ENCODE results near the gene WDR75.

WDR75 gene

GRCh38 chr2:189441709-189442074, 418 bp downstream of the WDR75 start:
- DNase-seq = no peak

DNA sequence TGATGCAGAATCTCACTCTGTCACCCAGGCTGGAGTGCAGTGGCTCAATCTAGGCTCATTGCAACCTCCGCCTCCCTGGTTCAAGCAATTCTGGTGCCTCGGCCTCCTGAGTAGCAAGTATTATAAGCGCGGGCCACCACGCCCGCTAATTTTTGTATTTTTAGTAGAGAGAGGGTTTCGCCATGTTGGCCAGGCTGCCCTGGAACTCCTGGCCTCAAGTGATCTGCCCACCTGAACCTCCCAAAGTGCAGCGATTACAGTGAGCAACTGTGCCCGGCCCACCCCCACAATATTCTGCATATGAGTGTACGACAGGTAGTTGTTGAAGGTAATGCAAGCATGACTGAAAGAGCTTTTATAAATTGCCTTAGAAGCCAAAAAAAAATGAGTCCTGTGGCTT, 1.2 kb downstream of the WDR75 start:
- Histone ChIP-seq H4K20me1 (ENCODE audit: insufficient read depth, low read length) (peaks cover 20% of the 10 kb centered on the region; the same call in 1 of the 2 replicates), H3K27ac (ENCODE audit: low read length) (no peak overlapping the region), H3K9ac (ENCODE audit: low read depth, low read length) (peak overlapping the region; percentile 77), H3K9me3 (ENCODE audit: insufficient read depth, low read length, severe bottlenecking) (no peaks in the 10 kb centered on the region), H3K79me2 (ENCODE audit: insufficient read depth, low read length) (peaks cover 62% of the 10 kb centered on the region), H2AFZ (ENCODE audit: low read depth, low read length) (no peak overlapping the region), H3K4me1 (ENCODE audit: insufficient read depth, low read length) (peaks cover 39% of the 10 kb centered on the region), H3K27me3 (ENCODE audit: insufficient read depth, low read length, poor library complexity) (no peaks in the 10 kb centered on the region), H3K36me3 (ENCODE audit: insufficient read depth, low read length) (peaks cover 20% of the 10 kb centered on the region; the same call in 1 of the 2 replicates), H3K4me2 (ENCODE audit: insufficient read depth, low read length) (peak overlapping the region; percentile 71), H3K4me3 (ENCODE audit: low read depth in 1 of 2, low read length in 2 of 2) (peak overlapping the region in 1 of 2 experiments; percentile 80; a peak in 2 of 4 replicates)
- TF ChIP-seq CTCF (IDR thresholded peaks at IDR 0.05; ENCODE audit: borderline replicate concordance, extremely low read depth, low read length, poor library complexity, severe bottlenecking) = no peak
- TF ChIP-seq EZH2 (IDR thresholded peaks at IDR 0.05; ENCODE audit: borderline replicate concordance, low read depth, low read length, severe bottlenecking) = no peak
- ATAC-seq (ENCODE audit: insufficient read depth, low read depth) = no peak
- no peak for DNase-seq

More at GRCh38 chr2:189441709-189442074, 418 bp downstream of the WDR75 start:
- Histone ChIP-seq H3K36me3 (ENCODE audit: insufficient read depth, low read length) (peaks cover 20% of the 10 kb centered on the region; the same call in 1 of the 2 replicates), H4K20me1 (ENCODE audit: insufficient read depth, low read length) (peaks cover 20% of the 10 kb centered on the region; the same call in 1 of the 2 replicates), H3K27ac (ENCODE audit: low read length) (peak overlapping the region; percentile 85), H3K27me3 (ENCODE audit: insufficient read depth, low read length, poor library complexity) (no peaks in the 10 kb centered on the region), H3K4me2 (ENCODE audit: insufficient read depth, low read length) (peak overlapping the region; percentile 71), H3K9me3 (ENCODE audit: insufficient read depth, low read length, severe bottlenecking) (no peaks in the 10 kb centered on the region), H2AFZ (ENCODE audit: low read depth, low read length) (peak overlapping the region; percentile 90), H3K4me3 (ENCODE audit: low read depth in 1 of 2, low read length in 2 of 2) (peak overlapping the region; percentile 55 to 80), H3K9ac (ENCODE audit: low read depth, low read length) (peak overlapping the region; percentile 77), H3K4me1 (ENCODE audit: insufficient read depth, low read length) (peaks cover 39% of the 10 kb centered on the region), H3K79me2 (ENCODE audit: insufficient read depth, low read length) (peaks cover 54% of the 10 kb centered on the region)
- ATAC-seq (ENCODE audit: insufficient read depth, low read depth) = peak; percentile 29
- no peak for TF ChIP-seq EZH2 (IDR thresholded peaks at IDR 0.05; ENCODE audit: borderline replicate concordance, low read depth, low read length, severe bottlenecking)
- TF ChIP-seq CTCF (IDR thresholded peaks at IDR 0.05; ENCODE audit: borderline replicate concordance, extremely low read depth, low read length, poor library complexity, severe bottlenecking) = no peak

GRCh38 chr2:189444322-189444721, 3.0 kb downstream of the WDR75 start:
- H3K27ac ChIP-seq (ENCODE audit: low read length) = no peak overlapping the region
- H3K36me3 ChIP-seq (ENCODE audit: insufficient read depth, low read length) = peaks cover 34% of the 10 kb centered on the region
- H2AFZ ChIP-seq (ENCODE audit: low read depth, low read length) = no peak overlapping the region
- H3K9ac ChIP-seq (ENCODE audit: low read depth, low read length) = no peak overlapping the region
- H3K27me3 ChIP-seq (ENCODE audit: insufficient read depth, low read length, poor library complexity) = no peaks in the 10 kb centered on the region
- peaks cover 69% of the 10 kb centered on the region for H3K79me2 ChIP-seq (ENCODE audit: insufficient read depth, low read length)
- no peak overlapping the region for H3K4me3 ChIP-seq (ENCODE audit: low read depth in 1 of 2, low read length in 2 of 2)
- DNase-seq (no peak), ATAC-seq (ENCODE audit: insufficient read depth, low read depth) (no peak)
- no peaks in the 10 kb centered on the region for H3K9me3 ChIP-seq (ENCODE audit: insufficient read depth, low read length, severe bottlenecking)
- TF ChIP-seq EZH2 (IDR thresholded peaks at IDR 0.05; ENCODE audit: borderline replicate concordance, low read depth, low read length, severe bottlenecking) = no peak
- TF ChIP-seq CTCF (IDR thresholded peaks at IDR 0.05; ENCODE audit: borderline replicate concordance, extremely low read depth, low read length, poor library complexity, severe bottlenecking) = no peak
- peaks cover 39% of the 10 kb centered on the region for H3K4me1 ChIP-seq (ENCODE audit: insufficient read depth, low read length)
- peaks cover 20% of the 10 kb centered on the region; the same call in 1 of the 2 replicates for H4K20me1 ChIP-seq (ENCODE audit: insufficient read depth, low read length)
- H3K4me2 ChIP-seq (ENCODE audit: insufficient read depth, low read length) = peak overlapping the region; percentile 16; the same call in 1 of the 2 replicates
